Neural crest cell (in vitro differentiated cells): ENCODE data around the gene NOX3. TPM values are rescaled to one million over a fixed set of nuclear protein-coding genes. Genes with fewer than 3 reads are reported as not detected.
"Not testable (repeated sequence)": the region's sequence is repeated elsewhere in the genome, so short reads cannot be mapped to it uniquely, and the experiment has no call there.

Source experiments
- DNase-seq: peaks from one replicate; pipeline ENCODE4 v3.0.0; 2021; ENCODE audit warnings: low read depth, mixed read lengths, low spot score
- H3K27ac Mint-ChIP-seq: one replicate; pipeline ENCODE4 v1.8.0; 2021; ENCODE audit warnings: mild to moderate bottlenecking, mixed read lengths; ENCODE audit not compliant: unreplicated experiment
- H3K27me3 Mint-ChIP-seq: 2 replicates; pipeline ENCODE4 v1.8.0; 2021; ENCODE audit warnings: low read depth, mild to moderate bottlenecking, mixed read lengths
- H3K36me3 Mint-ChIP-seq: 2 replicates; pipeline ENCODE4 v1.8.0; 2021; ENCODE audit warnings: low read depth, mild to moderate bottlenecking, mixed read lengths
- H3K4me1 Mint-ChIP-seq: 2 replicates; pipeline ENCODE4 v1.8.0; 2021; ENCODE audit warnings: mixed read lengths
- H3K4me3 Mint-ChIP-seq: one replicate; pipeline ENCODE4 v1.8.0; 2021; ENCODE audit warnings: mild to moderate bottlenecking, mixed read lengths
- H3K9me3 Mint-ChIP-seq: 2 replicates; pipeline ENCODE4 v1.8.0; 2021; ENCODE audit warnings: mixed read lengths
- total RNA-seq: library from RNA; stranded (reverse); gene quantifications from 2 replicates; pipeline ENCODE4 v1.2.1, GENCODE V29; 2021
- TF ChIP-seq, protein P1 (sequence below): fragments of 200-600 bp; sonication (generic); conservative IDR thresholded peaks from 2 replicates; pipeline ENCODE4 v1.5.0; 2021; ENCODE audit warnings: antibody characterized with exemption, mild to moderate bottlenecking

Gene NOX3
- total RNA-seq, 1 donor from 2014 or later = not detected

- DNase-seq = no peak
- no peaks in the 10 kb centered on the region for H3K36me3 Mint-ChIP-seq
- no peak overlapping the region for H3K4me3 Mint-ChIP-seq
- TF ChIP-seq, protein P1, sequence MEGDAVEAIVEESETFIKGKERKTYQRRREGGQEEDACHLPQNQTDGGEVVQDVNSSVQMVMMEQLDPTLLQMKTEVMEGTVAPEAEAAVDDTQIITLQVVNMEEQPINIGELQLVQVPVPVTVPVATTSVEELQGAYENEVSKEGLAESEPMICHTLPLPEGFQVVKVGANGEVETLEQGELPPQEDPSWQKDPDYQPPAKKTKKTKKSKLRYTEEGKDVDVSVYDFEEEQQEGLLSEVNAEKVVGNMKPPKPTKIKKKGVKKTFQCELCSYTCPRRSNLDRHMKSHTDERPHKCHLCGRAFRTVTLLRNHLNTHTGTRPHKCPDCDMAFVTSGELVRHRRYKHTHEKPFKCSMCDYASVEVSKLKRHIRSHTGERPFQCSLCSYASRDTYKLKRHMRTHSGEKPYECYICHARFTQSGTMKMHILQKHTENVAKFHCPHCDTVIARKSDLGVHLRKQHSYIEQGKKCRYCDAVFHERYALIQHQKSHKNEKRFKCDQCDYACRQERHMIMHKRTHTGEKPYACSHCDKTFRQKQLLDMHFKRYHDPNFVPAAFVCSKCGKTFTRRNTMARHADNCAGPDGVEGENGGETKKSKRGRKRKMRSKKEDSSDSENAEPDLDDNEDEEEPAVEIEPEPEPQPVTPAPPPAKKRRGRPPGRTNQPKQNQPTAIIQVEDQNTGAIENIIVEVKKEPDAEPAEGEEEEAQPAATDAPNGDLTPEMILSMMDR = no peak
- H3K27ac Mint-ChIP-seq = no peak overlapping the region
- peaks cover 3% of the 10 kb centered on the region for H3K9me3 Mint-ChIP-seq
- H3K4me1 Mint-ChIP-seq = no peaks in the 10 kb centered on the region
- H3K27me3 Mint-ChIP-seq = no peaks in the 10 kb centered on the region
Measured at GRCh38 chr6:155481215-155481614, 25.6 kb upstream of the NOX3 start.

DNA sequence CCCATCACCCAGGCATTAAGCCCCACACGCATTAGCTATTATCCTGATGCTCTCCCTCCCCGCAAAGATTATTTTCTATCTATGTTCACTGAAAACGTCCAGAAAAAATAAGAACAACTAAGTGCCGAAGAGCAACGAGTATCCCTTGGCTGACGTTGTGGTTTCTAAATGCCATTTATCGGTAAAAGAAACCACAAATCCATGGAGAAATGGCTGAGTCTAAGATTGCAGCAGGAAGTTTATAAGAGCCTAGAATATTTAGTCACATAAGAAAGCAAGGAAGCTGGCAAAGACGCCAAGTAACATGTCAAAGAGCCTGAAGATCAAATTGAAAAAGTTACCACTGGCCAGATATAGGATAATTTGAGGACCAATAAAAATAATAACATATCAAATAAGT lies 18.1 kb upstream of the NOX3 start:
- TF ChIP-seq, protein P1 = no peak
- Mint-ChIP-seq H3K9me3 (peaks cover 7% of the 10 kb centered on the region), H3K27me3 (no peaks in the 10 kb centered on the region), H3K36me3 (peaks cover 2% of the 10 kb centered on the region), H3K27ac (no peak overlapping the region), H3K4me3 (no peak overlapping the region), H3K4me1 (no peaks in the 10 kb centered on the region)
- no peak for DNase-seq

DNA sequence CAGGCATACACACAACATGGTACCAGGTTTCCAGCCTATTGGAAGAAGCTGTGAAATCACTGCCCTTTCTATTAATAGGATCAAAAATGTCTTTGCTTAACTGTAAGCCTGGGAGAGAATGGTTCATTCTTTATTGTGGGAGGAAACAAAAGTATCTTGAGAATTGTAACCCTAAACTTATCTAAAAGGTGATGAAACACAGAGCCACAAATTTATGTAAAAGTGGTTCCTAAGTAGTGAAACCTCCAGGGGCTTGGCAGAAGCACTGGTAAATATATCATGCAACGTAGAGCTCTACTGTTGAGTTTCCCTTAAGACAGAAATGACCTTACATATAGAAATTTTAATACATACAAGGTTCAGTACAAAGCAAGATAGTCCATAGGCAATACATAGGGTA lies 17.2 kb upstream of the NOX3 start:
- H3K27me3 Mint-ChIP-seq = no peaks in the 10 kb centered on the region
- H3K4me3 Mint-ChIP-seq = no peak overlapping the region
- TF ChIP-seq, protein P1 = no peak
- no peak overlapping the region for H3K27ac Mint-ChIP-seq
- no peak for DNase-seq
- H3K4me1 Mint-ChIP-seq = no peaks in the 10 kb centered on the region
- H3K36me3 Mint-ChIP-seq = peaks cover 2% of the 10 kb centered on the region
- H3K9me3 Mint-ChIP-seq = peaks cover 10% of the 10 kb centered on the region

DNA sequence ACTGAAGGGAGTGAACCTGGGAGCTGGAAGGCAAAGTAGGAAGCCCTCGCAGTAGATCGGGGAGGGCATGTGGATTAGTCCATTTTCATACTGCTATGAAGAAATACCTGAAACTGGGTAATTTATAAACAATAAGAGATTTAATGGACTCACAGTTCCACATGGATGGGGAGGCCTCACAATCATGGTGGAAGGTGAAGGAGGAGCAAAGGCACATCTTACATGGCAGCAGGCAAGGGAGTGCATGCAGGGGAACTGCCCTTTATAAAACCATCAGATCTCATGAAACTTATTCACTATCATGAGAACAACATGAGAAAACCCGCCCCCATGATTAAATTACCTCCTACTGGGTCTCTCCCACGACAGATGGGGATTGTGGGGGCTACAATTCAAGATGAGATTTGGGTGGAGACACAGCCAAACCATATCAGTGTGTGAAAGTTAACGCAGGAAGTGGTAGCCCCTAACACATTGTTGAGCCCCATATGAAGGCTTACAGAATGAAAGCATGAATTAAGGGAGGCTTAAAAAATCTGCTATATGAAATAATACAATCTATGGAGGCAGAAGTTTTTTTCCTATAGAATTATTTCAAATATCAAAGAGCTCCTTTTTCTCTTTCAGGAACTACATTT lies 15.5 kb upstream of the NOX3 start:
- peaks cover 20% of the 10 kb centered on the region for H3K9me3 Mint-ChIP-seq
- not testable (repeated sequence) for H3K4me1 Mint-ChIP-seq, H3K27ac Mint-ChIP-seq, H3K27me3 Mint-ChIP-seq, H3K4me3 Mint-ChIP-seq, H3K36me3 Mint-ChIP-seq, DNase-seq

DNA sequence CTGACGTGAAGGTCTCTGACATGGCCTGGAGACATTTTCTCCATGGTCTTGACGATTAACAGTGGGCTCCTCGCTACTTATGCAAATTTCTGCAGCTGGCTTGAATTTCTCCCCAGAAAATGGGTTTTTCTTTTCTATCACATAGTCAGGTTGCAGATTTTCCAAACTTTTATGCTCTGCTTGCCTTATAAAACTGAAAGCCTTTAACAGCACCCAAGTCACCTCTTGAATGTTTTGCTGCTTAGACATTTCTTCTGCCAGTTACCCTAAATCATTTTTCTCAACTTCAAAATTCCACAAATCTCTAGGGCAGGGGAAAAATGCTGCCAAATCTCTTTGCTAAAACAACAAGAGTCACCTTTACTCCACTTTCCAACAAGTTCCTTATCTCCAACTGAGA lies 12.9 kb upstream of the NOX3 start:
- not testable (repeated sequence) for H3K4me1 Mint-ChIP-seq, H3K27me3 Mint-ChIP-seq, H3K4me3 Mint-ChIP-seq, H3K27ac Mint-ChIP-seq, DNase-seq
- peaks cover 12% of the 10 kb centered on the region for H3K36me3 Mint-ChIP-seq
- H3K9me3 Mint-ChIP-seq = peaks cover 25% of the 10 kb centered on the region

DNA sequence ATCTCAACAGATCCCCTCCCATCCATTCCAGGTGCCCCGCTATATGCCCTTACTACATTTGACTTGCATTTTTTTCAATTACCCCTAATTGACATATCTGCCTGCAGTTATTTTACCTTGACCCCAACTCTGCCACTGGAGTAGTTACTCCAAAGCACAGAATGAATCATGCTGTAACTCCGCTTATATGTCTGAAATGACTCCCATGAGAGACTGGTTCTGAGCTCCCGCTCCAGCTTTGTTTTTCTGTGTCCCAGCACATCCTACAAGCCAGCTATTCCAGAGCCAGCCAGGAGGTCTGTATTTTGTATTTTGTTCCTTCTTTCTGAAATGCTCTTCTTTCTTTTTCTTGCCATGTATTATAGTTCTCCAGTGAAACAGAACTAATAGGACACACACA lies 10.9 kb upstream of the NOX3 start:
- Mint-ChIP-seq H3K36me3 (peaks cover 12% of the 10 kb centered on the region), H3K27me3 (no peaks in the 10 kb centered on the region), H3K9me3 (peaks cover 25% of the 10 kb centered on the region), H3K4me3 (no peak overlapping the region), H3K27ac (no peak overlapping the region), H3K4me1 (no peaks in the 10 kb centered on the region)
- TF ChIP-seq, protein P1 = no peak
- DNase-seq = no peak

DNA sequence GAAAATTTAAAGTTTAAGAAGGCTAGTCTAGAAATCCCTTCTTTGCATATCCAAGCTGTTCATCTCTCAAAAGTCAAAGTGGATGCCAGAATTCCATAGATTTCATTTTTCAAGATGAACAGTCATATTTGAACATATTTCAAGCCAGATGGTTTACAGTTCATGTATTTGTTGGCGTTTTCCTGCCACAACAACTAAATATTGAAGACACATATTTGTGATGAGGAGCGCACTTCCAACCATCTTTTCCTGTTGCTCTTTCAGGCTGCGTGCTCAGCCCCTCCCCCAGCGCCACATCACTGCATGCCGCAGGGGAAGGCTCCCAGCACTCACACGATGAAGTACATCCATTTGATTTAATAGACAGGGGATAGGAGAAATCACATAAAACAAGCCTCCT lies 5.9 kb upstream of the NOX3 start:
- DNase-seq = no peak
- Mint-ChIP-seq H3K27me3 (no peaks in the 10 kb centered on the region), H3K4me3 (no peak overlapping the region), H3K9me3 (peaks cover 8% of the 10 kb centered on the region), H3K36me3 (peaks cover 9% of the 10 kb centered on the region), H3K4me1 (no peaks in the 10 kb centered on the region), H3K27ac (no peak overlapping the region)
- TF ChIP-seq, protein P1 = no peak
